Inferior parietal cortex (tissue), 1 donor: ENCODE data around the gene LRRC2.
"Not testable (repeated sequence)": the region's sequence is repeated elsewhere in the genome, so short reads cannot be mapped to it uniquely, and the experiment has no call there.

Experiments used
- DNase-seq: peaks from one replicate; pipeline ENCODE4 v3.0.0-alpha.2; 2016; ENCODE audit errors: extremely low spot score

The LRRC2 gene

DNA sequence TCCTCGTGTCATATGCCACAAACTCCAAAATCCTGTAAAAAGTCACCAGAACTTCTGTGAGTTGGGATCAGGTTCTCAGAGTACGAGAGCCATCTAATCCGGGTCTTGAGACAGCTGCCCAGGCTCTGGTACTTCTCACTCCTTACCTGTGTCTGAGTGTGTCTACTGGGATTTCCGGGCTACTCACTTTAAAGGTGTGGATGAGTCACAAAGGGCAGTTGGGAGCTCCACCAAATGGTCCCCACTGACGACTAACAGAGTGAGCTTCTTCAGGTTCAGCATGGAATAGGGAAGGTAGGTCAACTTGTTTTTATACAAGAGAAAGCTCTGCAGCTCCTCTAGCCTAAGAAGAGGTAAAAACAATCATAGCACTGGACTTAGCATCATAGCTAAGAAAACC lies 38.9 kb downstream of the LRRC2 start:
- no peak for DNase-seq

DNA sequence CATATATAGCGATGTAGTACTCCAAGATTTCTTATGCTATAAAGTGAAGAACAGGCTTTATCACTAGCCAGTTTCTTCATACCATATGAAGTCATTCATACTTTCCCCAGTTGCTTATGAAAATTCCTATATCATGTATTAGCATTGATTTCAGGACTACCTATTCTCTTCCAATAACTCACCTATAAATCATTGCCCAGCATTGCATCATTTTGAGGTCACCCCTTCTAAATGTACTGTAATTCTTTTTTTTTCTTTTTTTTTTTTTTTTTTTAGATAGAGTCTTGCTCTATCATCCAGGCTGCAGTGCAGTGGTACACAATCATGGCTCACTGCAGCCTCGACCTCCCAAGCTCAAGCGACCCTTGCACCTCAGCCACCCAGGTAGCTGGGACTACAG lies 41.3 kb downstream of the LRRC2 start:
- DNase-seq, result no peak

DNA sequence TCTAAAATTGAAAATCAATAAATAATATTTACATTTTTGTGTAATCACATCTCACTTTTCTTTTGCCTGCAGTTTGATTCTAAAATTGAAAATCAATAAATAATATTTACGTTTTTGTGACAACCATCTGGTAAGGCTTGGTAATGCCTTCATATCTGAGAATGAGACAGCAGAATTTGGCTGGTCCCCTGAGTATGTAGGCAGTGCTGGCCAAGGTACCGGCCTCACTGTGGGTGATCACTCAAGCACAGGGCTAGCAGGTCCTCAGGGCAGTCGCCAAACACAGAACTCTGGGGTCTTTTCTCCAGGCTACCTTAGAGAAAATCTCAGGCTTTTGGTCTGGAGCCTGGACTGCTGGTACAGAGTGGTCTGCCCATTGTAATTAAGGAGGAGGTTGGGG lies 42.1 kb downstream of the LRRC2 start:
- DNase-seq, result no peak

DNA sequence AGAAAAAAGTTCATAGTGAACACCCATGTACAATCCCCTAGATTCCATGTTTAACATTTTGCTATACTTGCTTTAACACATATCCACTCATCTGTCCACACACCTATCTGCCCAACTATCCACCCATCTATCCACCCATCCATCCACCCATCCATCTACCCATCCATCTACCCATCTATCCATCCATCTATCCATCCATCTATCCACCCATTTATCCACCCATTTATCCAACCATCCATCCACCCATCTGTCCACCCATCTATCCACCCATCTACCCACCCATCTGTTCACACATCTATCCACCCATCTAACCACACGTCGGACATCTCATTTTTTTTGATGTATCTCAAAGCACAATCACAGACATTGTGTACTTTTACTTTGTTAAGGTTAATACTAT lies 42.5 kb downstream of the LRRC2 start:
- DNase-seq, result no peak

DNA sequence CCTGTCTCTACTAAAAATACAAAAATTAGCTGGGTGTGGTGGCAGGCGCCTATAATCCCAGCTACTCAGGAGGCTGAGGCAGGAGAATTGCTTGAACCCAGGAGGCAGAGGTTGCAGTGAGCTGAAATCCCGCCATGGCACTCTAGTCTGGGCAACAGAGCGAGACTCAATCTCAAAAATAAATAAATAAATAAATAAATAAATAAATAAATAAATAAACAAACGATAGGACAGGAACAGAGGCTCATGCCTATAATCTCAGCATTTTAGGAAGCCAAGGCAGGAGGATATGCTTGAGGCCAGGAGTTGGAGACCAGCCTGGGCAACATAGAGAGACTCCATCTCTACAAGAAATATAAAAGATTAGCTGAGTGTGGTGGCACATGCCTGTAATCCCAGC lies 43.9 kb downstream of the LRRC2 start:
- DNase-seq, result not testable (repeated sequence)

DNA sequence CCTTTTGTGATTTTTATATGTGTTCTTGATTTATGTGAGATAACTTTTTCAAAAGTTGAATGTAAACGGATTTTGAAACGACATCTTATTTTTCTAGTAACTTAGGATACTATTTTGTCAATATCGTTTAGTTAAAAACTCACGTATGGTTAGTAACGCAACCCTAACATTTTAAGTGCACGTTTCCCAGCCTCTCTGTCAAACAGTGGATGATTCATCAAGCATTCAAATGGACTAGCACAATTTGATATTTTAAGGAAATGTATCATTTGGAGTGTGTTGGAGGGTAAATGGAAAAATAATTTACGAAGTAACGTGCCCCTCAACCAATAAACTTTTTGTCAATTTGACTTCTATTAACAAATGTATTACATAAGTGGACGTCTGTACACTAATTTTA lies 45.0 kb downstream of the LRRC2 start:
- DNase-seq, result no peak

DNA sequence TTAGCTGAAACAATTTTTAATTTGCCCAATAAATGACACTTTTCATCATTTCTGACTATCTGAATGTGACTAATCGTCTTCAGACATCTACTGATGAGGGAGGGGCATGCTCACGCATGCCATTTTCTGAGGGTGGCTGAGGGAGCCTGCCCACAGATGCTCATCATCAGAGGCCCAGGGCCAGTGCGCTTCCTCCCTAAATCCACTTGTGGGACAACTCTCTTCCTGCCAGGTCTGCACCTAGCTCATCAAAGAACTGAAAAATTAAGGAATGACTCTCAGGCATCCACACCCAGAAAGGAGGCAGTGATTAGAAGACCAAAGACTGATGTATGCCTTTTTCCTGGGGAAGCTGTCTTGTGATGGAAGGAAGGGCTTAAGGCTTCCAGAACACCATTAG lies 45.6 kb downstream of the LRRC2 start:
- no peak for DNase-seq

DNA sequence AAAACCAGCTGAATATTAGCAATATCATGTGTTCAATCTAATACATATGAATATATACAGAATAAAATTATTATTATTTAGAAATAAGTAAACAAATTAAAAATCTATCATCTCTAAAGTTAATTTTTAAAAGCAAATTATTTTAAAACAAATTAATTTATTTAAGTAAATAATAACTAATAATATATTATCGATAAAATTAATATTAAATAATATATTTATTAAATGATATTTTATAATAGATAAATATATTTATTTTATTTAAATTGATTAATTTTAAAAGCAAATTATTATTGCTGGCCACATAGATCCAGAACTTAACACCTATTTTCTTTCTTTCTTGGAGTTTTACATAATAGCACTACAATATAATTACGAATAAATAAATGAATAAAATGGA lies 46.1 kb downstream of the LRRC2 start:
- no peak for DNase-seq

DNA sequence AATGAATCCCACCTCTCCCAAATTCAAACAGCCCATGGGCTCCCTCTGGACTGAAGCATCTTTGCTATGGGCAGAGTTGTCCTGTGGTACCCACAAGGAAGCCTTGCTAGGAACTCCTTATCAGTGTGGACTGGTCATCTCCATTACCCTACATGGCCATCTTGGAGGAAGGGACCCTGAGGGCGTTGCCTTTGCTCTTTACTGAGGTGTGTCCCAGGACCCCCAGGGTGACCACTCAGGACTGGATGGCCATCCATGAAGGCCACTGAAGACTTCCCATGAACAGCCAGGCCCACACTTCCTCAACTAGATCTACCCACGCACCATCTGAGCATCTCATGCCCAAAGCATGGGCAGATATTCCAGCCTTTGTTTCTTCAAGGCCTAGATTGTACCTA lies 48.3 kb downstream of the LRRC2 start:
- no peak for DNase-seq

DNA sequence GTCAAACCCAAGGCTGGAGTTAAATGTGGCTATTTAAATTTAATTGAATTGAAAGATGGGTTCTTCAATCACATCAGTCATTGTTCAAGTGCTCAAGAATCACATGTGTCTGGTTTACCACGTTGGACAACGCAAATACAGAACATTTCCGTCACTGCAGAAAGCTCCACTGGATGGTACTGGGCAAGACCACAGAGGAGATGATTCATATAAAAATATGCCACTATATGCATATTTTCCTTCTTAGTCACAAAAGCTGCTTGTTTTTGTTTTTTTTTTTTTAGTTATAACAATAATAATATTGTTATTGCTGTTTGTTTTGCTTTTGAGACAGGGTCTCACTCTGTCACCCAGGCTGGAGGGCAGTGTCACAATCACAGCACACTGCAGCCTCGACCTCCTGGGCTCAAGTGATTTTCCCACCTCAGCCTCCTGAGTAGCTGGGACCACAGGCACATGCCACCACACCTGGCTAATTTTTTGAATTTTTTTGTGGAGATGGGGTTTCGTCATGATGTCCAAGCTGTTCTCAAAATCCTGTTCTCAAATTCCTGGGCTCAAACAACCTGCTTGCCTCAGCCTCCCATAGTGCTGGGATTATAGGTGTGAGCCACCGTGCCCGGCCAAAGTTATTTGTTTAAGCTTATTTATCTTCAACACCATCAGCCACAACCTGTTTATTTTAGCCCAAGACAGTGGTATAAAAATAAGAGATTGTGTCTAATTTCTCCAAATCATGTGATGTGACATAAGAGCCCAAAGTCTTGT lies 48.9 kb downstream of the LRRC2 start:
- DNase-seq, result no peak

DNA sequence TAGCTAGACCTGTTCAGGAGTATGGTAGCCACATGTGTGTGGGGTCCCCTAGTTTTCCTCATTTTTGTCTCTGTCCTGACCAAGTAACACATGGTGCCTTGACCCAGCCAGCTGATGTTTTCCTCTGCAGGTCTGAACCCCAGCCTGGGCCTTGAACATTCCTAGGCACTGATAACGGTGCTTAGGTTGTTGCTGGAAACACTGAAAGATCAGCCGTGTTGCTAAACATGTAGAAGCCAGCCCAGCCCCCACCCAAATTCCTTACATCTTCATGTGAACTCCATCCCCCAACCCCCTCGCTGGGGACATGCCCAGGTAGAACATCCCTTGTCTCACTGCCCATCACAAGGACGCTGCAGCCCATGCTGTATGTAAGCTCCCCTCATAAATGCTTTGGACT lies 49.6 kb downstream of the LRRC2 start:
- DNase-seq, result no peak

DNA sequence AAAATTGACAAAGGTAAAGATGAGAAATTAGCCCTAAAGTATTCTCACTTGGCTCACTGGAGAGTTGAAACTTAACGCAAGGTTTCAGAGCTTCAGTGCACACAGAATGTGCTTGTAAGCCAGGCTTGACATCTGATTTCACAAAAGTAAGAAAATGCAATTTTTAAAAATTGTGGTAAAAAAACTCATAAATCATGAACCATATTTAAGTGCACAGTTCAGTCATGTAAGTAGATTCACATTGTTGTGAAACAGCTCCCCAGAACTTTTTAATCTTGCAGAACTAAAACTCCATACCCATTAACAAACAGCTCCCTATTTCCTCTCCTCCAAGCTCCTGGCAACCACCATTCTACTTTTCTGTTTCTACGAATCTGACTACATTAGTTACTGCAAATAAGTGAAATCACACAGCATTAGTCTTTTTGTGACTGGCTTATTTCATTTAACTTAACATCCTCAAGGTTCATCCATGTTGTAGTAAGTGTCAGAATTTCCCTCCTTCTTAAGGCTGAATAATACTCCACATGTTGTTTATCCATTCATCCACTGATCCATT lies 53.8 kb downstream of the LRRC2 start:
- DNase-seq, result no peak

DNA sequence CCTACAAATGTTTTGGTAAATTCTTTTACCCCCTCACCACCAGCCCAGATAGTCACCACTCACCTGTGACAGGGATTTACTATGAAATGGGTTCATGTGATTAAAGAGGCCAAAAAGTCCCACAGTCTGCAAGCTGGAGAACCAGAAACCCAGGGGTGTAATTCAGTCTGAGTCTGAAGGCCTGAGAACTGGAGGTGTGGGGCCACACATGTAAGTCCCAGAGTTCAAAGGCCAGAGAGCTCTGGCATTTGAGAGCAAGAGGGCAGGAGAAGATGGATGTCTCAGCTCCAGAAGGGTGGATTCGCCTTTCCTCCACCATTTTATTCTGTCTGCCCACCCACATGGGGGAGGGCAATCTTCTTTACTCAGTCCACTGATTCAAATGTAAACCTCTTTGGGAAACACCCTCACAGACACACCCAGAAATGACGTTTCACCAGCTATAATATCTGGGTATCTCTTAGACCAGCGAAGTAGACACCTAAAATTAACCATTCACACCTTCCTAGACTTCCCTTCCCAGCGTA lies 56.4 kb downstream of the LRRC2 start:
- DNase-seq, result no peak

DNA sequence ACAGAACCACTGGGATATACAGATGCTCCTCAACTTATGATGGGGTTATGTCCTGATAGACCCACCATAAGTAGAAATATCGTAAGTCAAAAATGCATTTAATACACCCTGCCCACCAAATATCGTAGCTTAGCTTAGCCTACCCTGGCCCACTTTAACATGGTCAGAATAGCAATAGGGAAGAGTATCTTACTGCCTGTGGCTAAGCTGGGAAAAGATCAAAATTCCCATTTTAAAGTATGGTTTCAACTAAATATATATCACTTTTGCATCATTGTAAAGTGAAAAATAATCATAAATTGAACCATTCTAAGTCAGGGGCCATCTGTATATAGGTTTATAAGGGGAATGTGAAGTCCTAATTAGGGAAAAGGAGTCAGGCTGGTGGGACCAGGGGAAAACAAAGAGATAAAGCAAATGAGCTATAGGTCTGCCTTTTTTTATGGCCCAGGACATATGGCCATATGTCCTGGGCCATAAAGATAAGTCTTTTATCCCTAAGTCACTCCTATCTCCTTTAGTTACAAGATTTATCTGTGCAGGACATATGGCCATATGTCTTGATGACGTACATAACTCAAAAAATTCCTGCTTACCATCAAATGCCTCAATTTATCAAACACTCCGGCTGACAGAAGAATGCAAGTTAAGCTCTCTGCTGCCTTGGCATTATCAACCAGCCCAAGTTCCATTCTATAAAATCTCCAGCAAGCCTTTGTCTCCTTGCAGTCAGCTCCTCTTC lies 57.1 kb downstream of the LRRC2 start:
- DNase-seq, result peak; percentile 27

DNA sequence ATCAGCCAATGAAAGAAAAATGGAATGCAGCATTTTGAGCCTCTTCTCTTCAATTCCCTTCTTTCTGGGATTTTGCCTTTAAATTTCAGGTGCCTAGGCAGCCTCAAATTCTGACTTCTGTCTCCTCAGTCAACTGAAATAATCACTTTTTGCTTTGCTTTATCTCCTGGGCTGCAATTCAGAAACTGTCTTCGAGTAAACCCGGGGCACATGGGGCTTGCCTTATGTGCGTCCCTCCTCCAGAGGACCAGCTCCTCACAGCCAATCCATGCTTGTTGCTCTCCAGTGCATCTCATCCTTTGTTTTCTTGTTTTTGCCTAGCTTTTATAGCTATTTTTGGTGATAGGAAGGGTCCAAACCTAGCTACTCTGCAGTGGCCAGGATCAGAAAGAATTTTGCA lies 59.6 kb downstream of the LRRC2 start:
- no peak for DNase-seq

DNA sequence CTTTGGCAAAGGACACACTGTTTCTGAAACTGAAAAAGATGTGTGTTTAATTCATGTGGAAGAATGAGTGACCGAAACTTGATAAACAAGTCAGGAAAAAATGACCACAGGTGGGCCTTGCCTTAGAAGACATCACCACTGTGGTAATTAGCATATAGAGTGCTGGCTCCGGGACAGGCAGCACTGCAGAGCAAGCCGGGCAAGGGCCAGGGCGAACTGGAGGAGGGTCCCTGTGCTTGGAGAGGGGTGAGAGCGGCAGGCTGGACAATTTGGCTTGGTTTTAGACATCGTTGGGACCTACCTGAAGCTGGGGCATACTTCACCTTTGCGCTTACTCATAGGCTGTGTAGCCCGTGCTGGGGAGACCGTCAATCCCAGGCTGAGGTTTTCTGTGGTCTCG lies 60.1 kb downstream of the LRRC2 start:
- no peak for DNase-seq

DNA sequence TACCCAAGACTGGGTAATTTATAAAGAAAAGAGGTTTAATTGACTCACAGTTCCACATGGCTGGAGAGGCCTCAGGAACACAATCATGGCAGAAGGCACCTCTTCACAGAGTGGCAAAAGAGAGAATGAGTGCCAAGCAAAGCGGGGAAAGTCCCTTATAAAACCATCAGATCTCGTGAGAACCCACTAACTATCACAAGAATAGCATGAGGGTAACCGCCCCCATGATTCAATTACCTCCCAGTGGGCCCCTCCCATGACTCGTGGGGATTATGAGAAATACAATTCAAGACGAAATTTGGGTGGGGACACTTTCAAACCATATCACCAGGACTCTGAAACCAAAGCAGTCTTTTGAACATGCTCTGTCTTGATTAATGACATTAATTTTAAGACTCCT lies 61.3 kb downstream of the LRRC2 start:
- DNase-seq, result no peak

DNA sequence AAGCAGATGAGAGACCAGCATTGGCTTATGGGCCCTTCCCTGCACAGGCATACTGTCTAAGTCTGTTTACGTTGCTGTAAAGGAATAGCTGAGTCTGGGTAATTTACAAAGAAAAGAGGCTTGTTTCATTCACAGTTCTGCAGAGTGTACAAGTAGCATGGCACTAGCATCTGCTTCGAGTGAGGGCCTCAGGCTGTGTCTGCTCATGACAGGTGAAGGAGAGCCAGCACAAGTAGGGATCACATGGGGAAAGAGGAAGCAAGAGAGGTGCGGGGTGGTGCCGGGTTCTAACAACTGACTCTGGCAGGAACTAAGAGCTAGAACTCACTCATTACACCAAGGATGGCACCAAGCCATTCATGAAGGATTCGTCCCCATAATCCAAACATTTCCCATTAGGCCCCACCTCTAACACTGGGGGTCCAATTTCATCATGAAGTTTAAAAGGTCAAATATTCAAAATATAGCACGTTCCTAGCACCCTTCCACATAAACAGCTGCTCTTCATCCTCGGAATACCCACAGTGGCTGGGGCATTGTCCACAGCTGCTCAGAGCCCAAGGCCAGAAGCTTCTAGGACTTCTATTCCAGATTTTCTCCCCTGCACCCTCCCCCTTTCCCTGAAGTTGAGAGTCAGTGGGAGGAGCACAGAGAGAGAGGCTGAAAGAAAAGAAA lies 62.8 kb downstream of the LRRC2 start:
- DNase-seq, result no peak

DNA sequence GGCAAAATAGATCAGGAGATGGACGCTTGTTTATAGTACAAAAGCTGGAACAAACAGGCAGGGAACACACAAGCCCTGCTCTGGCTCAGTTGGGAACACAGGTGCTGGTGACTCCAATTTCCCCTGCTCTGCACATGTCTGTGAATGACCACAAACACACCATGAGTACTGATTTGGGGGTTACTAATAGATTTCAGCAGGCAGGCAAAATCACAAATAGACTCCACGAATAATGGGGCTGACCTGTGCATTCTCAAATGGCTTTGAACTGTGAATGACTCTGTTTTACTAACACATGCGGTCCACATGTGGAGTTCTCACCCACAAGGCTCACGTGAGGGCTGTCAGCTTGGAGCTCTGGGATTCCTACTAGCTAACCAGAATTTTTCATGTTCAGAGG lies 64.4 kb downstream of the LRRC2 start:
- DNase-seq, result no peak

DNA sequence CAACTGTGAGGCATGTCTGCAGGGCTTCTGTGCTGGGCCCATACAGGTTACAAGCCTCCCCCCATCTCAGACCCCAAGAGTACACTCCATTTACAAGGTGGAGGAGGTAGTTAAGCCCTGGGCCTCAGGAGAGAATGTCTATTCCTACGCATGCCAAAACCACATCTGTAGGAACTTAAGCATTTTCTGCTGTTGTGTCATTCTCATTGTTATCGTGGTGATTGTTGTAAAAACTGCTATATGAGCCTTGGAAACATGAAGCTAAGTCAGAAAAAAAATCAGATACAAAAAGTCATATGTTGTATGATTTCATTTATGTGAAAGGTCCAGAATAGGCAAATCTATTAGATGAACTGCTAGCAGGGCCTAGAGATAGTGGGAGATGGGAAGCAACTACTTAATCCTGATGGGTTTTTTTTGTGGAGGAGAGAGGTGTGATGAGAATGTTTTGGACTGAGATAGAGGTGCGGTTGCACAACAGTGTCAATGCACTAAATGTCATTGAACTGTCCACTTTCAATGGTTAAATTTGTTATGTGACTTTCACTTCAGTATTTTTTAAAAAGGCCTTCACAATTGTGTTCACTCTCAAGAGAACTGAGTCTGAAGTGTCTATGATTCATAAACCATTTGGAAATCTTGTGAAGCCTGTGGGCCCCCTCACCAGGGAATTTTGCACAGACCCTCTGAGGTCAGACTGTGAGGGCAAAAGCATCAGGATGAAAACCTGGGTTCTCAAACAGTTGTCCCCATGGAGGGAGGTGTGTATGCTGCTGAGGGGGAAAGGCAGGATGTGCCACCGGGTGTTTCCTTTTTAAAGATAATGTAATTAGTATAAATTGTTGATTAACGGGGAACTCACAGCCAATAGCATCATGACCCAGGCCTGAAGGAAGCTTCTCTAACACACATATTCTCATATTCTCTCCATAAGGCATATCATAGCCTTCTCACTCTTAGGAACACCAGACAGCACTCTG lies 65.2 kb downstream of the LRRC2 start:
- no peak for DNase-seq

DNA sequence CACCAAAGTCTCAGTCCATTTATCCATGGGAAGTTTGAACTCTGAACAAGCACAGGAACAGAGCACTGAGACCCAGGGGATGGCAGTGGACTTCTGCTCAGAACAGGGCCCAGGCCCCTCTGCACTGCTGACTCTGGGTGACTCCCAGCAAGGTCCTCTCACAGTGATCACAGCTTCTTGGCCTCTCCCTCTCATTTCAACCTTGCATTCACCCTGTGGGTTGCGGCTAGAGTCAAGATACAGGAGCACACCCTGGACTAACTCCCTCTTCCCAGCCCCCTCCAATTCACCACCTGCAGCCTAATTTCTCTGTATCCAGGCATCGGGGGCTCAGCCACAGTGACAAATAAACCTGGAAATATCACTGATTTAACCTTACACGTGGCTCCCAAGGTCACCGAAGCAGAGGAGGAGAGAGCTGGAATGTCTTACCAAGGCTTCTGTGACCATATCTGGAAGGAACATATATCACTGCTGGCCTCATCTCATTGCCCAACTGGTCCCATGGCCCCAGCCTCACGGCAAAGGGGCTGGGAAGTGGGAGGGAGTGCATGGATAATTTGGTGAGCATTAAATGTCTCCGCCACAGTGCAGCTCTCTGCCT lies 67.1 kb downstream of the LRRC2 start:
- DNase-seq, result no peak
